Gastroesophageal sphincter (tissue), 3 donors: ENCODE measurements around the gene MIGA1.

Source experiments
- CTCF ChIP-seq, 4 experiments: fragments of 200-600 bp in 2 of 4; fragments of 450-650 bp in 2 of 4; sonication (generic) in 1 of 4; IDR thresholded peaks; one replicate each; pipeline ENCODE4 v1.5.1; 2017 to 2019; ENCODE audit warnings: antibody characterized with exemption in 4 of 4, mild to moderate bottlenecking in 2 of 4, moderate library complexity in 2 of 4
- EP300 ChIP-seq: sonication (generic); formaldehyde crosslinking; IDR thresholded peaks from one replicate; pipeline ENCODE4 v1.6.1; 2017; ENCODE audit warnings: antibody characterized with exemption, mild to moderate bottlenecking
- POLR2A ChIP-seq, 2 donors: fragments of 450-650 bp; IDR thresholded peaks; one replicate each; pipeline ENCODE4 v1.6.1; 2017; ENCODE audit warnings: antibody characterized with exemption in 2 of 2, mild to moderate bottlenecking in 2 of 2, moderate library complexity in 1 of 2
- POLR2AphosphoS5 ChIP-seq: sonication (generic); formaldehyde crosslinking; IDR thresholded peaks from one replicate; pipeline ENCODE4 v1.6.1; 2017; ENCODE audit warnings: antibody characterized with exemption

- no peak for TF ChIP-seq CTCF (IDR thresholded peaks at IDR 0.05)
- TF ChIP-seq POLR2AphosphoS5, result no peak
- TF ChIP-seq POLR2A (IDR thresholded peaks at IDR 0.05), result no peak
- no peak for TF ChIP-seq EP300
Measured at GRCh38 chr1:77910116-77910515, 130.7 kb downstream of the MIGA1 start.
